HG02943 (cell line): Measurements from ENCODE around the gene C17orf50.

Experiments
- ATAC-seq: cut with Tn5 transposase; IDR thresholded peaks from one replicate; pipeline ENCODE4 v1.9.1; 2021; ENCODE audit warnings: mild to moderate bottlenecking, low read depth, moderate library complexity; ENCODE audit not compliant: unreplicated experiment

C17orf50 gene

DNA sequence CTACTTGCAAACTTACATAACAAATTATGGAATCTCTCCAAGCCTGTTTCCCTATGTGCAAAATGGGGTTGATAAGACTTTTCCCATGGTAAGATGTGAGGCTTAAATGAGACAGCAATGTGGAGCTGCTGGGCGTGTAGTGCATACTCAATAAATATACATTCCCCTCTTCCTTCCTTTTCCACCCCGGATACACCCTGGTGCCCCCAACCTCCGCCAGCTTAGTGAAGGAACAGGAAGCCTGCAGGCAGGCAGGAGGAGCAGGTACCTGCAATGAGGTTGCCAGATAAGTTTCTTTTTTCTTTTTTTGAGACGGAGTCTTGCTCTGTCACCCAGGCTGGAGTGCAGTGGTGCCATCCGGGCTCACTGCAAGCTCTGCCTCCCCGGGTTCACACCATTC lies 14.9 kb downstream of the C17orf50 start:
- ATAC-seq, result no peak

DNA sequence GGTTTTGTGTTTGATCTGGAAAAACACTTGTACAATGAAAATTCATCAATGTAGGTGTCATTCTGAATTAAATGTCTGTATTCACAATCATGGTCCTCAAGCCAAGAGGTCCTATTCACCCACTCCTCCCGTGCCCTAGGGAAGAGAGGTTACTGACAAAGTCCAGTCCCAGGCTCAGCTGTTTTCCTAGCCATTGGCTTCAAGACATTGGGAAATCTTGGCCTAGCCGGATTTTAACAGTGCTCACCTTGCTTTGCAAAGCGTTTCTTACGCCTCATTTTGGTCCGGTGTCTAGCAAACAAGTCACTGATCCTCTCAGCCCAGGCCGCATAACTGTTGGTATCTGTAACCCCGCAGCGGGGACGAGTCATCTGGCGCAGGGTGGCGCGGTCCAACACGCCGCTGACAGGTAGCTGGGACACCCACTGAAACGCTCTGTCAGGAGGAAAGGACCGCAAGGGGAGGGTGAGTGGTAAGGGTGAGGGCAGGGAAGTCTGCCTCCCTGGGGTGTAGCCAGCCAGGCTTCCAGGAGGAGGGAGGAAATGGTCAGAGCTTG lies 18.0 kb downstream of the C17orf50 start:
- no peak for ATAC-seq

DNA sequence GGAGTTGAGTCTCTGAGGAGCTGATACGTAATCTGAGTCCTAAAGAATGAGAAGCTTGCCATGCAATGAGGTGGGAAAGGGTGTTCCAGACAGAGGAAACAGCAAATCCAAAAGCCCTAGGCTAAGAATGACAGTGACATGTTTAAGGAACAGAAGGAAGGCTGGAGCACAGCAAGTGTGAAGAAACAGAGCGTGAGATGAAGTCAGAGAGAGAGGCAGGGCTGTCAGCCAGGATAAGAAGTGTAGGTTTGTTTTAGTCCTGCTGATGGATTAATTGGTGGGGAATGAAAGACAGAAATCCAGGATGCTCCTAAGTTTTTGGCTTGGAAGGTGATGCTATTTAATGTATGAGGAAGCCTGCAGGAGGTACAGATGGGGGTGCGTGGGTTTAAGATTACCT lies 20.3 kb downstream of the C17orf50 start:
- no peak for ATAC-seq

DNA sequence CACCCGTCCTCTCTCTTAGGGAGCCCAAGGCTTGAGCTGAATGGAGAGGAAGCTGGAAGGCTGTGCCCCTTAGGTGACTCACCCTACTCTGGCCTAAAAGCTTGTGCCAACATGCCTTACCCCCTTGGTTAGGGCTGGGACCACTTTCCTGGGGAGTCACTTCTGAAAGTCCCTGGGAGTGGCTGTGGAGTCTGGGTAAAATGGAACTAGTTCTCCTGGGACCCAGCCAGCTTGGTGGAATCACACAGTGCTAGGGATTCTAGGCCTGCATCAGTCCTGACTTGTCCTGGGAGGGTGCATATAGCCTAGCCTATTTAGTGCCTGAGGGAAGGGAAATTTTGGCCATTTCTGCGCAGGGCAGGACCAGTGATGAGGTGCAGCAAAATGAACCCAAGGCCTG lies 24.2 kb downstream of the C17orf50 start:
- ATAC-seq, result no peak

DNA sequence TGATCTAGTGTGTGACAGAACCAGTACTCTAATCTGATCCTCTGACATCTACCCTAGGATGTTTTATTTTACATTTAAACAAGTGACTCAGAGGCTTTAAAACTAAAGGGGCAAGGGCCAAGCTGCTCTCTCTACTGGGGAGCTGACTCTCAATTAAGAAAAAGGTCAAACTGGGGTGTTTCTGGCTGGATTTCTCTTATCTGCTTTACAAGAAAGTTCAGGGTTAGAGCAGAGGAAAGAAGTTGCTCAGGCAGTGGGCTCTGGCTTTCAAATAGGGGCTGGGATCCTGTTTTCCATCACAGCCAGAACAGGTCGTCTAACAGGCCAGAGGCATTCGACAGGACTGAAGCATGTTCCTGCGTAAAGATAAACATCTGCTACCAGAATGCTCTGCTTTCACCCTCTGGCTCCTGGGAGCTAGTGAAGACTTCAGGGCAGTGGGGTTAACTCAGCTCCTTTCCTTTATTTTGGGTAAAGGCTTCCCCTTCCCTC lies 26.3 kb downstream of the C17orf50 start:
- ATAC-seq, result no peak

DNA sequence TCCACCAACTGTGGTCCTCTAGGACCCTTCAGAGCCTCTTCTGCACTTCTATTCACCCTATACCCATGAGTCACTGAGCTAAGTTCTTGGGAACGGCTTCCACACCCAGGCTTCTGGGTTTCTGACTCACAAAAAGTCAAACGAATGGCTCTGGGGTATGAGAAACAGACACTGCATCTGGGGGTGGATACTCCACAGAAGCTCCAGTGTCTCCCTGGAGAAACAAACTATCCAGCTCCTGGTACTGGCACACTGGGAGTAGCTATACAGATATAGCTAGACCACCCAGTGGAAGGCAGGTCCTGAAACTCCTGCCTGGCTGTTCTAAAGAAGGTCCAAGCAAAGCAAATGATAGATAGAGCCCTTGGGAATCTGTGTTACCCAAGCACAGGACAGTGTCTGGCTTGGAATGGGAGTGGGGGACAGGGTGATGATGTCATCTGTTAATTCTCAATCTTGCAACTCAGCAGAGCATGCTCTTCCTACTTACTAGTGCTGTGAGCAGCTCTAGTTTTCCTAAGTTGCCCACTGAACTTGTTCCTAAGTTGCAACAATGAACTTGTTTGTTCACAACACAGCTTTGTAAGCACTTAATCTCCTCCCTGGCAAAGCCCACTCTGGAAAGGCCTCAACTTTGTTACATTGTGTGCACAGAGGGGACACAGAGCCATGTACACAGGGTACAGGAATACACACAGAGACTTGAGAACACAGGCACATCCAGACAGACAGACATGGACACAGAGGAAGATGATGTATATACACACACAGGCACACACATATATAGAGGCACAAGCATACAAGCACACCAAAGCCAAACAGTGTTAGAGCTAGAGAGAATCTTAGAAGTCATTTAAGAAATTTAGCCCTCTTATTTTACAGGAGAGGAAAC lies 28.0 kb downstream of the C17orf50 start:
- no peak for ATAC-seq

DNA sequence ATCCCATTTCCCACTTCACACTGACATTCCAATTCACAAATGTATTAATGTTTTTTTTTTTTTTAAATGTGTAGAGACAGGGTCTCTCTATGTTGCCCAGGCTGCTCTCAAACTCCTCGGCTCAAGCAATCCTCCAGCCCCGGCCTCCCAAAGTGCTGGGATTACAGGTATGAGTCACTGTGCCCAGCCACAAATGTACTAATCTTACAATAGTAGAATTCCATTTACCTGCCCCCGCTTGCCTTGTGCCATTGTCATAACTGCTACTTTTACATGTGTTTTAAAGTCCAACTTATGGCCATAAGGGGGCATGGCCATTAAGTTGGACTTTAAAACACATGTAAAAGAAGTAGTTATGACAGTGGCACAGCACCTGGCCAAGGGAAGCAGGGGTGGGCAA lies 30.2 kb downstream of the C17orf50 start:
- no peak for ATAC-seq

DNA sequence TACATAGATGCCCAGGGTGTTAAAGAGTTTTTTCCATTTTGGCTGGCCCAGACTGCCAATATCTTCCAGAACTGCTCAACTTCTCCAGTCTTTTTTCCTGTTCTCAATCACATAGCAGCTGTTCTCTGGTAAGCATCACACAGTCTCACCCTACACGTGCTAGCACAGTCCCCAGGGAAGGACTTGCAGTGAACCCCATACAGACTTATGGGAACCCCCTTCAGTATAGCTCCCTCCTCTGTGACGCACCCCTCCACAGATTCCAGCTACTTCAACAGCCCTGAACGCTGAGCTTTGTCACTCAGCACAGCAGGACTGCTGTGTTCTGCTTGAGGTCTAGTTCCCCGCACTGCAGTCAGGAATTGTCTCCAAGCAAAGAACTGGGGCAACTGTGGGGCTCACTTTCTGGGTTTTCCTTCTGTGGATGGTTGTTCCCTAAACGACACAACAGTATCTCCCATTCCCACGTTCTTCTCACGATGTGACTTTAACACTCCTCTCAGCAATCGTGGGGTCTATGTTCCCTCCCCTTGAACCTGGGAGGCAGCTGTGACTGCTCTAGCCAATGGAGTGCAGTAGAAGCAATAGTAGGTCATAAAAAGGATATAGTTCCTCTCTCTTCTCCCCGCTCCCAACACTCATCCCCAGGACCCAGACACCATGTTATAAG lies 31.1 kb downstream of the C17orf50 start:
- no peak for ATAC-seq

DNA sequence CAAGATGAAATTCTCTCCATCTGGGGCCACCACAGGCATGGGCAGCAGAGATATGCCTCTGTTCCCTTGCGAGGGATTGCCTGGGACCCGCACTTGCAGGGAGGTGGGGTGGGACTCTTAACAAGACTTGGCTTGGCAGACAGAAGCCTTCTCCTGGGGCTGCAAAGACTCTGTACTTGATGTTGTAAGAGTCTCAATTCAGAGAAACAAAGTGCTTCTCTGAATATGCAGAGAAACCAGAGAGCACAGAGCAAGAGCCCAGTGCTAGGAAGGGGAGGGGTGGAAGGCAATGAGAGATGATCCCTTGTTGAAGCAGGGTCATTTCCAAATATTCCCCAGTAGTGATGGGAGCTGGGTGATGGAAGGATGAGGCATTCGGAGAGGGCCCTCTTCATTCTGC lies 32.6 kb downstream of the C17orf50 start:
- ATAC-seq, result no peak

DNA sequence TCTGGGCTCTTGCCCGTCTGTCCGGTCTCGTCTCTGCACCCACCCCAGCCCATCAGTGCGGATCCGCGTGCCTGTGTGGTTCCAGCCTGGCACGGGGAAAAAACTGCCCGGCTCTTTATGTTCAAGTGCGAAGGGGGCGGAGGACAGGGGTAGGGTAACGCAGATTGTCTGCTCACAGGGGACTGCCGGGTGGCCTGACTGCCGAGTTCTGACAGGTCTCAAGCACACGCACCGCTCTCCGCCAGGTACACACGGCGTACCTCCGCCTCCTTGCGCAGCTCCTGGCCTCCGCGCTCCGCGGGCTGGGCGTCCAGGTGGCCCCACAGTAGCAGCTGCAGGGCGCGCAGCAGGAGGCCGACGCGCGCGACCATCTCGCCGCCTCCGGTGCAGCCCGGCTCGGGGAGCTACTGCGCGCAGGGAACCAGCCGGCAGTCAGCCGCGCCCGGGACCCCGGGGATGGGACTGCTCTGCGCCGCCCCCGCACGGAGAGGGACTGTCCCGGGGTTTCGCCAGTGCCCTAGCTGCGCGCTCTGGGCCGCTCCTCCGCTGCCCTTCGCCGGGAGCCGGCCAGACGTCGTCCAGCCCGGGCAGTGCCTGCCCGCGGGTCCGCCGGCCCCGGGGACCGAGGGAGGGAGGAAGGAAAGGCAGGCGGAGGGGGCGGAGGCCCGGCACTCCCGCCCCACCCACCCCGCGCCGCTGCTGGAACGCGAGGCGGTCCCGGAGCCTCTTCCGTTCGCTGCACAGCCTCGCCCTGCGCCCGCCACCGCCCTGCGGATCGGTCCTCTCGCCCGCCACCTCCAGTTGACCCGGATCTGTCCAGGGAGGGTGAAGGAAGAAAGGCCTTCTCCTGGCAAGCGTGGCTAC lies 34.6 kb downstream of the C17orf50 start, which contains the start of gene MMP28:
Gene MMP28 (minus strand): TSS at position 635 of the 864 bp plus-strand sequence. CDS start 264 bp downstream, at position 371.
- ATAC-seq, result no peak

DNA sequence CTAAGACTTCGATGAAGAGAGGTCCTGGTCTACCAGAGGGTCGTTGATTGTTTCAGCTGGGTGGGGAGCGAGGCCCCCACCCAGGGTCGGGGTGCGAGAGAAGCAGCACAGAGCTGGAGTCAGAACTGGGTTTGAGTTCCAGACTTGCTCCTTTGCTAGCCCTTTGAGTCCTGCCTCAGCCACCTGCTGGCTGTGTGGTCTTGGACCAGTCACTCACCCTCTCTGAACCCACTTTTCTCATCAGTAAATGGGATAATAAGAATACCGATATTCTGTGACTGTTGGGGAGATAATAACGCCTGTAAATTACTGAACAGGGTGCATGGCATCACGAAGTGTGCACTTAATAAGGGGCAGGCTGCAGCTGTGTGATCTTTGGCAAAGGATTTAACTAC lies 35.2 kb downstream of the C17orf50 start:
- no peak for ATAC-seq

DNA sequence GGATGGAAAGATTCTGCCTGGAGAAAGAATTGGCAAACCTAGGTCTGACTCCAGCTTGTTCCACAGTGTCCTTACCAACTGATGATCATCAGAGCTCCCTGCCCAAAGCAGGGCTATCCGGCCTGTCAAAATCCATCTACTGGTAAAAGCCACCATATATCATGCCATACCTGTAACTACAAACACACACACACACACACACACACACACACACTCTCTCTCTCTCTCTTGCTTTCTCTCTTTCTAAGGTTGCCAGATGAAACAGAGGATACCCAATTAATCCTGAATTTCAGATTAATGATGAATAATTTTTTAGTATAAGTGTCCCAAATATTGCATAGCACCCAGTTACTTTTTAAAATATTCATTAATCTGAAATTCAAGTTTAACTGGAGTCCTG lies 36.3 kb downstream of the C17orf50 start:
- no peak for ATAC-seq

DNA sequence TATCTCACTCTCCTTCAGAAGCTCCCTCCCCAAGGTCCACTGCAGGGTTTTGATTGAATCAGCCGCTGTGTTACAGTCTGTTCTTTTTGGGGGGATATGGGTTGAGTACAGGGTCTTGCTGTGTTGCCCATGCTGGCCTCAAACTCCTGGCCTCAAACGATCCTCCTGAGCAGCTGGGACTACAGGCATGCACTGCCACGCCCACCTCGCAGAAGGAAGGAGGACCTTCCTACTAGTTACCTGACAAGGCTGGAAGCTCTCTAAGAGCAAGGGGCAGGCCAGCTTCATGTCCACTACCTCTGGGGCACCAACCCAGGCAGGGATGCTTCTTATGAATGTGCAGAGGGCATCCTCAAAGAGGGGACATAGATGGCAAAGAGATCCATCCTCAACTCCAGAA lies 36.7 kb downstream of the C17orf50 start:
- no peak for ATAC-seq

DNA sequence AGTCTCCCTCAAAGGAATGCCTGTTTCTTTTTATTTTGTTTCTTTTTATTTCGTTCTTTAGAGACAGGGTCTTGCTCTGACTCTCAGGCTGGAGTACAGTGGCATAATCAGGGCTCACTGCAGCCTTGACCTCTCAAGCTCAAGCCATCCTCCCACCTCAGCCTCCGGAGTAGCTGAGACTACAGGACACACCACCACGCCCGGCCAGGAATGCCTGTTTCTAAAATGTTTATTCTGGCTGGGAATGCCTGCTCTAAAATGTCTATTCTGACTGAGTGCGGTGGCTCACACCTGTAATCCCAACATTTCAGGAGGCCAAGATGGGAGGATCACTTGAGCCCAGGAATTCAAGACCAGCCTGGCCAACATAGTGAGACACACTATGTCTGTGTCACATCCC lies 37.2 kb downstream of the C17orf50 start:
- ATAC-seq, result no peak

DNA sequence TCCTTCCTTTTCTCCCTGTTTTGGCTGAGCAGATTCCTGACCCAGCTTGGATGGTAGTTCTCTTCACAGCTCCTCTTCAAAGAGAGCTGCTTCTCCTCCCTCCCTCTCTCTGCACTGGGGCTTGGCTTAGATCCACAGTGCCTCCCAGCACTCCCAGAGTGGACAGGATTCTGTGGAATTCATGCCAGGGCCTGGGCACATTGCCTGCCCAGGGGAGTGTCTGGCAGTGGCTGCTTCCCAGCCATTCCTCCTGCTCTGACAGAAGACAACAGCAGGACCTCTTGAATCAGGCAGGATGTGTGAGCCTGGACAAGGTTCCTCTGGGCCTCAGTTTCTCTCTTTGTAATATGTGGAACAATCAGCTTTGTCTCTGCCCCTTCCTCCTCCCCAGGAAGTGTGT lies 39.3 kb downstream of the C17orf50 start:
- ATAC-seq, result no peak

DNA sequence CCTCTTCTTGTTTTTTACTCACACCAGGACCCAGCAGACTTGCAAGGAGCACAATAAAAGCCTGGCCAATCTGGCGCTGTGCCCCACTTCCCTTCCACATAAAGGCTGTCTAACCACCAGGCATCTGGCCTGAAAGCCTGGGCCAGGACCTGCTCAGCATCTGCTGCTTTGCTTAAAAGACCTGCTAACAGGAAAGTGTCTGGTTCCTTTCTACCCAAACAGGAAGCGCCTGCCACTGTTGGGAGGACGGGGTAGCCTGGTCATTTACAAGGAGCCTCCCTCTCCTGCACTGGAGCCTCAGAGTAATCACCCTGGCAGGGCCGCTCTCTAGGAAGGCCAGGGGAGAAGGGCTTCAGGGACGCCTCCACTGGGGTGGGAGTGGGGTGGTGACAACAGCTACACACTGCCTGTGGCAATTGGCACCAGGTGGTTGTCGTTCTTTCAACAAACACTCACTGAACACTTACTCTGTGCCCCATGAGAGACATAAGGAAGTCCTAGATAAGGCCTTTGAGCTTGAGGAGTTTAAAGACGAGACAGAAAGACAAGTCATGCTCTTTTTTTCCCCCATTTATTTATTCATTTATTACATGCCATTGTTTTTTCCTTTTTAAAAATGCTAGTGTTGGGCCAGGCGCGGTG lies 41.0 kb downstream of the C17orf50 start:
- ATAC-seq, result no peak

DNA sequence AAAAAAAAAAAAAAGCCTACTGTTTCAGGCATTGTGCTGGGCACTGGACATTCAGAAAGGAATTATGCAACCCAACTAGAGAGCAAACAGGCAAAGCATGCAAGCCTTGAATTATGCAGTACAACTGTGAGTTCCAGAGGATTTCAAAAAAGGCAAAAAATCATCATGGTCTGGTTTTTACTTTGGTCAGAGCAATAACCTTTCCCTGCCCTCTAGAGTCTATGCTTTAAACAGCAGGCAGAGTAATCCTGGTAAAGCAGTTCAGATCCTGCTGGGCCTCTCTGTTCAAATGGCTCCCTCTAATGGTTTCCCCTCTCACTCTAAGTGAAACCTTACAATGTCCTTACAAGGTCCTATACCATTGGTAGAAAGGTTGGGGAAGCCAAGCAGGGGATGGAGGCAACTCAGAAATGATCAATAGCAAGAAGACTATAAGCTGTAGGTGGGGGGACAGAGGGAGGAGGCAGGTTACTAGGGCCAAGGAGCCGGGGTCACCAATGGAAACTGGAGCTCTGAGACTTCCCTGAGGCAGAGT lies 44.0 kb downstream of the C17orf50 start:
- ATAC-seq, result no peak

DNA sequence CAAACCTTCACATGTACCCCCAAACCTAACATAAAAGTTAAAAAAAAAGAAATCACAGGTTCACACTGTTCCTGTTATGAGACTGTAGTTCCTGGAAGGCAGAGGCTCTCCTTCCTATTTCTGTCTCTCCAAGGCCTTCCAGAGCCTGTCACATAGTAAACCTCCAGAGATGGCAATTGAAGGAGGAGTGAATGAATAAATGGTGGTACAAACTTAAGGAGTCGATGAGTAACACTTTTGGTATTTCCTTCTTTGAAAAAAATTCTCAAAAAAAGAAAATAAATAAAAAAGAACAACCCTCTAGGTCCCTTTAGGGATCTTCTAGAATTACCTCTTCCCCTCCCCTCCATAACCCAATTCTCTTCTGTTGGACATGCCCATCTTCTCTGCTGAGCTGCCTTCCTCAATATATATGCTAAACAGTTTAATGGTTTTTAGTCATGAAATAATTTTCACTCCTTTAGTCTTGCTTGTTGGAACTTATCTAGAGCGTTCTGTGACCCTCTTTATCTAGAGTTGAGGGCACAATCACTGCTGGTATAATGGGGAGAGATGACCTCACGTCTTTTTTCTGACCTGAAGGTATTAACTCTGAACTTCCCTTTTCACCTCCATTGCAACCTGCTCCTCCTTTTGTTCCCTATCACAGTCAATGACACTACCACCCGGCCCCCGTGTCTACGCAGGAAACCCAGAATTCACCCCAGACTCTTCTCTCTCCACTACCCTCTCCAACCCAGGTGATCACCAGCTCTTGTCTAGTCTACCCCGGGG lies 46.9 kb downstream of the C17orf50 start:
- ATAC-seq, result no peak
